Prostate gland (tissue), 2 donors: Measurements from ENCODE around the gene FMOD.

Experiments
- POLR2A ChIP-seq: fragments of 450-650 bp; IDR thresholded peaks from one replicate; pipeline ENCODE4 v1.6.1; 2016; ENCODE audit warnings: antibody characterized with exemption, mild to moderate bottlenecking
- POLR2AphosphoS5 ChIP-seq: sonication (generic); formaldehyde crosslinking; IDR thresholded peaks from one replicate; pipeline ENCODE4 v1.6.1; 2017; ENCODE audit warnings: antibody characterized with exemption
- TF ChIP-seq, protein P1 (sequence below), 4 experiments: fragments of 200-600 bp in 2 of 4; fragments of 450-650 bp in 2 of 4; sonication (generic) in 2 of 4; IDR thresholded peaks; 1 replicate in 3 of 4; 2 replicates in 1 of 4; pipeline ENCODE4 v1.5.1; 2016 to 2019; ENCODE audit warnings: antibody characterized with exemption in 4 of 4, mild to moderate bottlenecking in 2 of 4, moderate library complexity in 2 of 4

- TF ChIP-seq, protein P1, sequence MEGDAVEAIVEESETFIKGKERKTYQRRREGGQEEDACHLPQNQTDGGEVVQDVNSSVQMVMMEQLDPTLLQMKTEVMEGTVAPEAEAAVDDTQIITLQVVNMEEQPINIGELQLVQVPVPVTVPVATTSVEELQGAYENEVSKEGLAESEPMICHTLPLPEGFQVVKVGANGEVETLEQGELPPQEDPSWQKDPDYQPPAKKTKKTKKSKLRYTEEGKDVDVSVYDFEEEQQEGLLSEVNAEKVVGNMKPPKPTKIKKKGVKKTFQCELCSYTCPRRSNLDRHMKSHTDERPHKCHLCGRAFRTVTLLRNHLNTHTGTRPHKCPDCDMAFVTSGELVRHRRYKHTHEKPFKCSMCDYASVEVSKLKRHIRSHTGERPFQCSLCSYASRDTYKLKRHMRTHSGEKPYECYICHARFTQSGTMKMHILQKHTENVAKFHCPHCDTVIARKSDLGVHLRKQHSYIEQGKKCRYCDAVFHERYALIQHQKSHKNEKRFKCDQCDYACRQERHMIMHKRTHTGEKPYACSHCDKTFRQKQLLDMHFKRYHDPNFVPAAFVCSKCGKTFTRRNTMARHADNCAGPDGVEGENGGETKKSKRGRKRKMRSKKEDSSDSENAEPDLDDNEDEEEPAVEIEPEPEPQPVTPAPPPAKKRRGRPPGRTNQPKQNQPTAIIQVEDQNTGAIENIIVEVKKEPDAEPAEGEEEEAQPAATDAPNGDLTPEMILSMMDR (IDR thresholded peaks at IDR 0.05), result peak; percentile 76 to 95 (median 90)
- TF ChIP-seq POLR2A (no peak), POLR2AphosphoS5 (peak; percentile 68)
These were observed 12.4 kb downstream of the FMOD start for GRCh38 chr1:203338335-203339036.
